Measurements from ENCODE around the gene MAST1.

GRCh38 chr19:12797141-12797587, 41.2 kb upstream of the MAST1 start:
- no peak for TF ChIP-seq EZH2 (IDR thresholded peaks at IDR 0.05; ENCODE audit: low read depth, unreplicated experiment)
- no peak for TF ChIP-seq CTCF (conservative IDR thresholded peaks at IDR 0.05; ENCODE audit: low read depth in 2 of 2)
- TF ChIP-seq POLR2AphosphoS5 (IDR thresholded peaks at IDR 0.05; ENCODE audit: low read depth) = no peak
- no peak for TF ChIP-seq EZH2phosphoT487 (IDR thresholded peaks at IDR 0.05; ENCODE audit: unreplicated experiment)
- TF ChIP-seq CREB1 (CRISPR knock-in tag; IDR thresholded peaks at IDR 0.05; ENCODE audit: low read depth) = no peak
- no peak for TF ChIP-seq REST (IDR thresholded peaks at IDR 0.05; ENCODE audit: unreplicated experiment)
- no peak for TF ChIP-seq JUNB (IDR thresholded peaks at IDR 0.05; ENCODE audit: unreplicated experiment)
- TF ChIP-seq NANOG (IDR thresholded peaks at IDR 0.05; ENCODE audit: borderline replicate concordance) = no peak

Data from GM23338 (cell line).